ENCODE data around the gene CDIPT. TPM values are rescaled to one million over a fixed set of nuclear protein-coding genes. Genes with fewer than 3 reads are reported as not detected.
"Not testable (repeated sequence)": the region's sequence is repeated elsewhere in the genome, so short reads cannot be mapped to it uniquely, and the experiment has no call there.

CDIPT gene
- total RNA-seq, 1 experiment from 2014 or later: 74.1 TPM

DNA sequence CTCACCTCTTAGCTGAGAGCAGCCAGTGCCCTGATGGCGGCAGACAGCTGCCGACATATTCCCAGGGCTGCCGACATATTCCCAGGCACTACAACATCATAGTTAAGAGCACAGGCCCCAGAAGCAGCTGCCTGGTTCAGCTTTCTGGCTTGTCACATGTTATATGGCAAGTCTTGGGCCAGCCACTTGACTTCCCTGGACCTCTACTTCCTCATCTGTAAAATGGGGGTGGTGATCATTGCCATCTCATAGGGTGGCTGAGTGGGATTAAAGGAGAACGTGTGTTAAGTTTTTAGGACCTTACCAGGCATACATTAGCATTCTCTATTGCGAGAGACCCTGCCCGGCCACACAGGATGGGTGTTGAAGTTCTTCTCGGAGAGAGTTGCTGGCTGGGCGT, 19.1 kb downstream of the CDIPT start:
- in situ Hi-C loops (cut with HindIII; ENCODE audit: low pct_unique_long_range_greater_than_20kb, low sequenced_read_pairs): no loop called here

DNA sequence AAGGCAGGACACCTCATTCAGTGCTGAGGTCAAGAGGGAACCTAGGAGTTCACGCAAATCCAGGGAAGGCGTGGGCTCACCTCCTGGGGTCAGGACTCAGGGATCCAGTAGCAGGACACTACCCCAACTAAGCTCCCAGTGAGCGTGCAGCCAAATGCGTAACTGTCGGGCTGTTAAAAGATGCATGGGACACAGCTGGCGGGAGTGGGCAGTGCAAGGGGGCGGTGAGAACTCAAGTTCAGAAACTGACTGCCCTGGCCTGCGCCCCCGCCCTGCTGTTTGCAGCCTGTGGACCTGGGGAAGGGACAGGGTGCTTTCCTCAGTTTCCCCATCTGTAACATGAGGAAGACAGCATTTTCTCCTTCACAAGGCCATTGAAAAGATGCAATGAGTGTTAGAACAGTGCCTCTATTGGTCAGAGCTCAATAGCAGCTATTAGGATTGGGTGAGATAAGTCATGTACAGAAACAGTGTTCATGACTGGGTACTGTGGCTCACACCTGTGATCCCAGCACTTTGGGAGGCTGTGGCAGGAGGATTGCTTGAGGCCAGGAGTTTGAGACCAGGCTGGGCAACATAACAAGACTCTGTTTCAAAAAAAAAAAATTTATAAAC, 20.2 kb downstream of the CDIPT start:
- DNase-seq (ENCODE audit: low read depth, low spot score): no peak
- in situ Hi-C loops (cut with HindIII; ENCODE audit: low pct_unique_long_range_greater_than_20kb, low sequenced_read_pairs): no loop called here

More for the DNA sequence above, 19.1 kb downstream of the CDIPT start:
- DNase-seq (ENCODE audit: low read depth, low spot score): no peak

DNA sequence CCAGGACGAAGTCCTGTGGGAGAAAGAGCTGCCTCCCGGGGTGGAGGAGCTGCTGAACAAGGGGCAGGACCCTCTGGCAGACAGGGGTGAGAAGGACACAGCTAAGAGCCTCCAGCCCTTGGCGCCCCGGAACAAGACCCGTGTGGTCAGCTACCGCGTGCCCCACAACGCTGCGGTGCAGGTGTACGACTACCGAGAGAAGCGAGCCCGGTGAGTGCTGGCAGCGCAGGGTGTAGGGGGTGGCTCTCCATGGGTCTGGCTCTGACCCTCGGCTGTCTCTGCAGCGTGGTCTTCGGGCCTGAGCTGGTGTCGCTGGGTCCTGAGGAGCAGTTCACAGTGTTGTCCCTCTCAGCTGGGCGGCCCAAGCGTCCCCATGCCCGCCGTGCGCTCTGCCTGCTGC, 21.4 kb downstream of the CDIPT start:
- in situ Hi-C loops (cut with HindIII; ENCODE audit: low pct_unique_long_range_greater_than_20kb, low sequenced_read_pairs): no loop called here
- no peak for DNase-seq (ENCODE audit: low read depth, low spot score)

DNA sequence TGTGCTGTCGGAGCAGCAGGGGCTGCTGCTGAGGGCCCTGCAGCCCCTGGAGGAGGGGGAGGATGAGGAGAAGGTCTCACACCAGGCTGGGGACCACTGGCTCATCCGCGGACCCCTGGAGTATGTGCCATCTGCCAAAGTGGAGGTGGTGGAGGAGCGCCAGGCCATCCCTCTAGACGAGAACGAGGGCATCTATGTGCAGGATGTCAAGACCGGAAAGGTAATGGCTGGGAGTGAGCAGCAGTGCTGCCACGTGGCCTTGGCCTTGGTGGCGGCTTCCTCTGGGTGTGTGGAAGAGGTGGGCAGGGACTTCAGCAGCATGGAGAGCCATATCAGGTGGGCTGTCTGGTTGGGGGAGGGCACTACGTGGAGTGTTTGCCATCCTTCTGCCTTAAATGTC, 22.8 kb downstream of the CDIPT start:
- in situ Hi-C loops (cut with HindIII; ENCODE audit: low pct_unique_long_range_greater_than_20kb, low sequenced_read_pairs): no loop called here

DNA sequence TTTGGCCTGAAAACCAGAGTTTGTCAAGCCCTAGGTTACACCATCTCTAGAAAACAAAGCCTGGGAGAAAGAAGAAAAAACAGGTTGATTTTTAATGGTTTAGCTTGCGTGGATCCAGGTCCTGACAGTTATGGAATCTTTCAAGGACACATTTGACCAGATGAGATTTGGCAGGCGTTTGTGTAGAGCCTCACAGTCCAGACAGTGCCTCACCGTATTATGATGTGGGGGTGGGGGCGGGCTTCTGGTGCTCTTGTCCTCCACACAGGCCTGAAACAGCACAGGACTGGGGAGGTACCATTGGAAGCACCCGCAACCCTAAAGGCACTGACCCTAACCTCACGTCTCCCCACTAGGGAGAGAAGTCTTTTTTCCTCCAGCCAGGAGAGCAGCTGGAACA, 23.2 kb downstream of the CDIPT start:
- no peak for DNase-seq (ENCODE audit: low read depth, low spot score)
- in situ Hi-C loops (cut with HindIII; ENCODE audit: low pct_unique_long_range_greater_than_20kb, low sequenced_read_pairs): no loop called here

More for the DNA sequence above, 22.8 kb downstream of the CDIPT start:
- DNase-seq (ENCODE audit: low read depth, low spot score): no peak

DNA sequence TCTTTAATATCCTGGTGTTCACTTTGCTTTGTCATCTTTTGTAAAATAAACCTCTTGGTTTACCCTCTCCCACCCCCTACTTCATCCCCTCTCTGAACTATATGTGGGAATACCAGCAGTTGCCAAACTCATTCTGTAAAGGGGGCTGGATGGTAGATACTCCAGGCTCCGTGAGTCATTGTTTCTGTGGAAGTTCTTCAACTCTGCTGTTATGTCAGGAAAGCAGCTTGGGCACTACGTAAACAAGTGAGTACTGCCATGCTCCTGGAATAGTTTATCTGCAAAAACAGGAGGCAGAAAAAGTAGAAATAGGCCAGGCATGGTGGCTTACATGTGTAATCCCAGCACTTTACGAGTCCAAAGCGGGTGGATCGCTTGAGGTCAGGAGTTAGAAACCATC, 25.2 kb downstream of the CDIPT start:
- no peak for DNase-seq (ENCODE audit: low read depth, low spot score)
- in situ Hi-C loops (cut with HindIII; ENCODE audit: low pct_unique_long_range_greater_than_20kb, low sequenced_read_pairs): no loop called here

DNA sequence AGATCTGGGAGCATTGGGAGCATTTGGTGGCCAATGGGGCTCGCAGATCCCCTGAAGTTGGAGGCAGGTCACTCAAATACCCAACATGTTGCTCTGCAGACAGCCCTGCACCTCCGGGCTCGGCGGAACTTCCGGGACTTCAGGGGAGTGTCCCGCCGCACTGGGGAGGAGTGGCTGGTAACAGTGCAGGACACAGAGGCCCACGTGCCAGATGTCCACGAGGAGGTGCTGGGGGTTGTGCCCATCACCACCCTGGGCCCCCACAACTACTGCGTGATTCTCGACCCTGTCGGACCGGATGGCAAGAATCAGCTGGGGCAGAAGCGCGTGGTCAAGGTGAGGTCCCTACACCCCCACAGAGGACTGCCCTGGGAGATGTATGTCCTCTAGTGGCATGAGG, 26.4 kb downstream of the CDIPT start:
- in situ Hi-C loops (cut with HindIII; ENCODE audit: low pct_unique_long_range_greater_than_20kb, low sequenced_read_pairs): no loop called here
- no peak for DNase-seq (ENCODE audit: low read depth, low spot score)

DNA sequence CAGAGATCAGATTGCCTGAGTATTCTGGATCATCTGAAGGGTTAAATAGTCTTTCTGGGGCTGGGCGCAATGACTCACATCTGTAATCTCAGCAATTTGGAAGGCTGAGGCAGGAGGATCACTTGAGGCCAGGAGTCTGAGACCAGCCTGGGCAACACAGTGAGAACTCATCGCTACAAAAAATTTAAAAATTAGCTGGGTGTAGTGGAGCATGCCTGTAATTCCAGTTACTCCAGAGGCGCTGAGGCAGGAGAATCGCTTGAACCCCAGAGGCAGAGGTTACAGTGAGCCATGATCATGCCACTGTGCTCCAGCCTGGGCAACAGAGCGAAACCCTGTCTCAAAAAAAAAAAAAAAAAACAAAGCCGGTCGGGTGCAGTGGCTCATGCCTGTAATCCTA, 27.1 kb downstream of the CDIPT start:
- in situ Hi-C loops (cut with HindIII; ENCODE audit: low pct_unique_long_range_greater_than_20kb, low sequenced_read_pairs): no loop called here
- no peak for DNase-seq (ENCODE audit: low read depth, low spot score)

DNA sequence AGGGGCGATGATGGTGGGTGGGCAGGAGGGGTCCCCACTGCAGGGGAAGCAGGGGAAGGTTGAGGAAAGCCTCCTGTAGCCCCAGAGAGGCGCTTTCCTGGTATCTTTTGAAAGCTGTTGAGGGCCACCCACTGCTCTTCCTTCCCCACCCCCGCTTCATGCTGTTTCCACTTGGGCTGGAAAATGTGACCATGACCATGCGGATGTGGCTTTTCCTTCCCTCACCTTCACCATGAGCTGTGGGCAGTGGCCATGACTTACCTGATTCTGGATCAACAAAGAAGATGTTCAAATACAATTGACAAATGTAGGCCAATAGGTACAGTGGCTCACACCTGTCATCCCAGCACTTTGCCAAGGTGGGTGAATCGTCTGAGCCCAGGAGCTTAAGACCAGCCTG, 28.9 kb downstream of the CDIPT start:
- in situ Hi-C loops (cut with HindIII; ENCODE audit: low pct_unique_long_range_greater_than_20kb, low sequenced_read_pairs): no loop called here
- DNase-seq (ENCODE audit: low read depth, low spot score): no peak

DNA sequence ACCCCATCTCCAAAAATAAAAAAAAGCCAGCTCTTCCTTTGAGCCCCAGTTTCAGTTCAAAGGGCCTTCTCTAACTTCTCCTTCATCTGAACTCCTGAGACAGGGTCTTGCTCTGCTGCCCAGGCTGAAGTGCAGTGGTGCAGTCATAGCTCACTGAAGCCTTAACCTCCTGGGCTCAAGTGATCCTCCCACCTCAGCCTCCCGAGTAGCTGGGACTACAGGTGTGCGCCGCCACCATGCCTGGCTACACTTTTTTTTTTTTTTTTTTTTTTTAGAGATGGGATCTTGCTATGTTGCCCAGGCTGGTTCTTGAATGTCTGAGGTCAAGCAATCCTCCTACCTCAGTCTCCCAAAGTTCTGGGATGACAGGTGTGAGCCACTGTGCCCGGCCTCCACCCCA, 29.8 kb downstream of the CDIPT start:
- in situ Hi-C loops (cut with HindIII; ENCODE audit: low pct_unique_long_range_greater_than_20kb, low sequenced_read_pairs); DNase-seq (ENCODE audit: low read depth, low spot score): not testable (repeated sequence)

DNA sequence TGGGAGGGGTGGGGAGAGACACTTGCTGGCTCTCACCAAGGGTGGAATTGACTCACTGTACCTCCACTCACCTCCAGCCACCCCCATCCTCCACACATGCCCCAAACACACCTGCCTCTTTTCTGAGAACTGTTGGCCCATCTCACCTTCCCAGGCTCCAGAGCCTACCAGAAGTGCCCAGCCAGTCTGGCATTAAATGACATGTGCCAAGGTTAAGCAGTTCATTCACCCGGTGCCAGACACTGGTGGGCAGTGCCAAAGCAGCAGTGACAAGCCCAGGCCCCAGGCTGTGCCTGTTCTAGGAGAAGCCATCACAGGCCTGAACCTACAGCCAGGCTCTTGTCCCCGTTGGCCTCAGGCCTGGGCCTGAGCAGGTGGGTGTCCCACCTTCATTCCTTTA, 31.5 kb downstream of the CDIPT start:
- in situ Hi-C loops (cut with HindIII; ENCODE audit: low pct_unique_long_range_greater_than_20kb, low sequenced_read_pairs): no loop called here
- DNase-seq (ENCODE audit: low read depth, low spot score): no peak

DNA sequence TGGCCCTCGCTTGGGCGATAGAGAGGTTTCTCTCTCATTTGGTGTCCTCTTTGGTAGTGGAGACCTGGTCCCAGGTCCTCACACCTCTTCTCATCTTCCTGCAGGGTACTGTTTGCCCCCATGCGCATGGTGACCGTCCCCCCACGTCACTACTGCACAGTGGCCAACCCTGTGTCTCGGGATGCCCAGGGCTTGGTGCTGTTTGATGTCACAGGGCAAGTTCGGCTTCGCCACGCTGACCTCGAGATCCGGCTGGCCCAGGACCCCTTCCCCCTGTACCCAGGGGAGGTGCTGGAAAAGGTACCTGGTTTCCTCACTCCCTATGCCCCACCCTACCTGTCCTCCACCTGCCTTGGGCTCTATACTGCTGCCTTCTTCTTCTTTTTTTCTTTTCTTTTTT, 32.3 kb downstream of the CDIPT start:
- no peak for DNase-seq (ENCODE audit: low read depth, low spot score)
- in situ Hi-C loops (cut with HindIII; ENCODE audit: low pct_unique_long_range_greater_than_20kb, low sequenced_read_pairs): no loop called here

DNA sequence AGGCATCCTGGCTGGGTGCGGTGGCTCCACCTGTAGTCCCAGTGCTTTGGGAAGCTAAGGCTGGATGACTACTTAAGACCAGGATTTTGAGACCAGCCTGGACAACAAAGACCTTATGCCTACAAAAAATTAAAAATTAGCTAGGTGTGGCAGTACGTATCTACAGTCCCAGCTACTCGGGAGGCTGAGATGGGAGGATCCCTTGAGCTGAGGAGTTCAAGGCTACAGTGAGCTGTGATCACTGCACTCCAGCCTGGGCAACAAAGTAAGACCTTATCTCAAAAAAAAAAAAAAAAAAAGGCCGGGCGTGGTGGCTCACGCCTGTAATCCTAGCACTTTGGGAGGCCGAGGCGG, 36.7 kb downstream of the CDIPT start:
- in situ Hi-C loops (cut with HindIII; ENCODE audit: low pct_unique_long_range_greater_than_20kb, low sequenced_read_pairs): no loop called here
- DNase-seq (ENCODE audit: low read depth, low spot score): no peak

DNA sequence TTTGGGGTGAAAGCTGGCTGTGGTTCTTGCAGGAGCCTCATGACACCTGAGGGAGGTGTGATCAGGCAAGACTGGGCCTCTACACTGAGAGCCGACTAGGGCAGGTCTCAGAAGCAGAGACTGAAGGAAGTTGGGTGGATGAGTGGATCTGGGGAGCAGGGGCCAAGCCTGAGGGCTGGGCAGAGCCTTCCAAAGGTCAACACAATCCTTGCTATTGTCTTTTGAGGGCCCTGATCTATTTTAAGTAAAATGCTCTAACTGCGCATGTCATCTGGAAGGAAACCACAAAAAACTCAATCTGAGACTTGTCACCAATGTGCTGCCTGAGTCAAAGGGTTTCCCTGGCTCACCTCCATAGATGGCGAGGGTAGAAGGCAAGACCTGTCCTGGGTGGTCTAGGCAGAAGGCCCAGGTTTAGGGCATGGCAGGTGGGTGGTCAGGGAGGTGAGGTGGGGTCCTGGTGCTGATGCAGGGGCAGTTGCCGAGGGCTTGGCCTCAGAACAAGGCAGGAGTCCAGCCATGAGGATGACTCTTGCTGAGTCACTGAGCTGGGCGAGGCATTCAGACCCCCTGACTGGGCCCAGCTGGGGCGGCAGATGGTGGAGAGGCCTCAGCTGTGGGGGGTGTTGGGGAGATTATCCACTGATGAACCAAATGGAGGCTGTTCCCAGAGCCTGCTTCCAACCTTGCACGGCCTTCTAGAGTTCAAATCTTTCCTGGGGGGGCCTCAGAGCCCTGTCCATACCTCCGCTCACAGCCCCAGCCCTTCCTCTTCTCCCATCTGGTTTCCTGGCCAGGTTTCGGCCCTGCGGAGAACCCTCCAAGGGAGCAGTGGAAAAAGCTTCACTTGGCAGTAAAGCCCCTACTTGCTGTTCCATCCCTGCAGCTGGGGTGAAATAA, 37.6 kb downstream of the CDIPT start:
- in situ Hi-C loops (cut with HindIII; ENCODE audit: low pct_unique_long_range_greater_than_20kb, low sequenced_read_pairs): no loop called here
- no peak for DNase-seq (ENCODE audit: low read depth, low spot score)

DNA sequence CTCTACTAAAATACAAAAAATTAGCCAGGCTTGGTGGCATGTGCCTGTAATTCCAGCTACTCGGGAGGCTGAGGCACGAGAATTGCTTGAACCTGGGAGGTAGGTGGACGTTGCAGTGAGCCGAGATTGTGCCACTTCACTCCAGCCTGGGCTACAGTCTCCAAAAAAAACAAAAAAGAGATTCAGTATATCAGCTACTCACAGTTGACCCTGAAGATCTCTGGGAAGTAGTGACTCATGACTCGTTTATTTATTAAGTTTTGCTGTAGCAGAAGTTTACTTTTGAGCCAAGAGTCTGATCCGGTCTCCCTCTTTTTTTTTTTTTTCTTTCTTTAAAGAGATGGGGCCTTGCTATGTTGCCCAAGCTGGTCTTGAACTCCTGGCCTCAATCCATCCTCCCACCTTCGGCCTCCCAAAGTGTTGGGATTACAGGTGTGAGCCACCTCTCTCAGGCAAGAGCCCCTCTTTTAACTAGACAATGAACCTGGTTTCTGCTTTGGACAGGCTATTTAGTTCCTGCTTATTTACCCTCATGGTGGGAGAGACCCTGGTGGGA, 38.4 kb downstream of the CDIPT start:
- in situ Hi-C loops (cut with HindIII; ENCODE audit: low pct_unique_long_range_greater_than_20kb, low sequenced_read_pairs): no loop called here
- DNase-seq (ENCODE audit: low read depth, low spot score): no peak

DNA sequence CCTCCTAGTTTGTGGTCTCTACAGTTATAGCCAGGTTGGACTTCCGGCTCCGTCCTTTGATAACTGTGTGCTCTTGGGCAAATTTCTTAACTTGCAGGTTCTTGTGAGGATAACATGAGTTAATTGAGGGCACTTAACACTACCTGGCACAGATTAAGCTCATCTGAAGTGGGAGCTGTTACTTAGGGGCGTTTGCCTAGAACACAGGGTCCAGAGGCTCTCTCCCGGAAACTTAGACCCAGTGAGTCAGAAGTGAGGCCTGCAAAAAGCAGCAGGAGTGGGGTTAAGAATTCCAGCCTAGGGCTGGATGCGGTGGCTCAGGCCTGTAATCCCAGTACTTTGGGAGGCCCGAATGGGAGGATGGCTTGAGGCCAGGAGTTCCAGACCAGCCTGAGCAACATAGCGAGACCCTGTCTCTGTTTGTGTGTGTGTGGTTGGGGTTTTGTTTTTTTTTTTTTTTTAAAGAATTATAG, 41.3 kb downstream of the CDIPT start:
- in situ Hi-C loops (cut with HindIII; ENCODE audit: low pct_unique_long_range_greater_than_20kb, low sequenced_read_pairs): no loop called here
- no peak for DNase-seq (ENCODE audit: low read depth, low spot score)

DNA sequence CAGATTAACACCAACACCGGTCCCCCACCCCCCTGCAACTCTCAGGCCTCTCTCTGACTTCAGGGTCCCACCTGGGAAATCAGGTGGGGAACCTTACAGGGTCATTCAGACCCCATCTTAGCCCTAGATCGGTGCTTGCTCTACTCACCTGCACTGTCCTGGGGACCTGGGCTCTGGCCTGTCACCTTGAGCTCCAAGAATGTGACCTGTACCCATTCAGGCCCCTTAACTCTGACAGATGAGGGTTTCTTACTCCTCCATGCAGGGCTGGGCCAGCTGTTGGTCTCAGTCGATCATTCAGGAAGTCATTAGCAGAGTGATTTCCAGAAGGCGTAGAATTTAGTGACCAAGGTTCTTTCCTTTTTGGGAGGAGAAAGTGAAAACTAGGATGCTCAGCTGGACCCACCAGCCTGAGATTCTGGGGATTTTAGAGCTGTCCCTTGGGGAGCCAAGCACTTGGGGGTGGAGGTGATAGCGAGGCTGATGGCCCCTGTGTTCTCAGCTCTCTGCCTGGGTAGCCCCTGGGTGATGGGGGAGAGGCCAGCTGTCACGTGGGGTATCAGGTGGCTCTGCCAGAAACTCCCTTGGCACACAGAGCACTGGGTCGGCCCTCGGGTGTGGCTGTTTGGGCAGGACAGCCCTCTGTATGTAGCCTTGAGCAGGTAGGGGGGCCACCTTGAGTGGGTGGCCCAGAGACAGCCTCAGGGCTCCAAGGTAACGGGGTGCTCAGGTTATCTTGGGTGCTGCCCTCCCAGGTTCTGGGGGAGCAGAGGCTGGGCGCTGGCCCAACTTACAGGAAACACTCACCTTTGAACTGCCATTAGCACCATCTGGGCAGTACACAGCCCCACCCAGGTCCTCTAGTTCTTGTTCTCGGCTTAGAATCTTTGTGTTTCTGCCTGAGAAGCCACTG, 42.0 kb downstream of the CDIPT start:
- DNase-seq (ENCODE audit: low read depth, low spot score): no peak
- in situ Hi-C loops (cut with HindIII; ENCODE audit: low pct_unique_long_range_greater_than_20kb, low sequenced_read_pairs): no loop called here

DNA sequence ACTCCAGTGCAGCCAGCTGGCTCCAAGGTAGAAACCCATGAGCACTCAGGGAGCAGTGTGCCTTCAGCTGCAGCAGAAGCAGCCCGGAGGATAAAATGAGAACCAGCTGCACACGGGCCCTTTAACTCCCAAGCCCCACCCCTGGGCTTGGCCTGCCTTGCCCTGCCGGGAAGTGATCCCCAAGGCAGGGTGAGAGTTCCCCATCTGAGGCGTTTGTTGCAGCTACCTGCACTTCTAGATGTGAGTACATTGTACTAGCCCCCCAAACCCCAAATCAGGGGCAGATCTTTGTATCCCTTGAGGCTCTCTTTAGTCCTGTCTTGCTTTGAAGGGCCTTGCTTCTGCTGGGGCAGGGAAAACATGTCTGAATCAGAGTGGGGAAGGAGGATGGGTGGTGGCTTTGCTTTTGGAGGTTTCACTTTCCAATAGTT, 42.7 kb downstream of the CDIPT start, which contains the start of gene MVP:
Gene MVP (plus strand): TSS at position 192 of the 431 bp plus-strand sequence. CDS start 10,088 bp downstream, outside the sequence.
- in situ Hi-C loops (cut with HindIII; ENCODE audit: low pct_unique_long_range_greater_than_20kb, low sequenced_read_pairs): no loop called here
- DNase-seq (ENCODE audit: low read depth, low spot score): peak; percentile 49
